Measurements from ENCODE around the gene GABRA5. TPM values are rescaled to one million over a fixed set of nuclear protein-coding genes. Genes with fewer than 3 reads are reported as not detected.

The GABRA5 gene
- total RNA-seq, 1 donor from 2014 or later: 0.54 TPM

- DNase-seq (ENCODE audit: low read depth, low spot score): no peak
These were observed 11.0 kb downstream of the GABRA5 start for GRCh38 chr15:26877831-26878230.

GRCh38 chr15:26879706-26880105, 12.8 kb downstream of the GABRA5 start:
- no peak overlapping the region for H3K4me3 Mint-ChIP-seq
- no peak for DNase-seq (ENCODE audit: low read depth, low spot score)
- H3K36me3 Mint-ChIP-seq (ENCODE audit: low read depth): no peaks in the 10 kb centered on the region
- H3K9me3 Mint-ChIP-seq: no peaks in the 10 kb centered on the region
- no peak overlapping the region for H3K27ac Mint-ChIP-seq (ENCODE audit: unreplicated experiment)
- no peaks in the 10 kb centered on the region for H3K27me3 Mint-ChIP-seq (ENCODE audit: low read depth)
- no peak for TF ChIP-seq CTCF (conservative IDR thresholded peaks at IDR 0.05)
- H3K4me1 Mint-ChIP-seq: no peaks in the 10 kb centered on the region

More at GRCh38 chr15:26877831-26878230, 11.0 kb downstream of the GABRA5 start:
- TF ChIP-seq CTCF (conservative IDR thresholded peaks at IDR 0.05): no peak
- H3K36me3 Mint-ChIP-seq (ENCODE audit: low read depth): no peaks in the 10 kb centered on the region
- no peak overlapping the region for H3K27ac Mint-ChIP-seq (ENCODE audit: unreplicated experiment)
- H3K9me3 Mint-ChIP-seq: no peaks in the 10 kb centered on the region
- no peaks in the 10 kb centered on the region for H3K4me1 Mint-ChIP-seq
- peaks cover 11% of the 10 kb centered on the region for H3K27me3 Mint-ChIP-seq (ENCODE audit: low read depth)
- no peak overlapping the region for H3K4me3 Mint-ChIP-seq

- Mint-ChIP-seq H3K9me3 (no peaks in the 10 kb centered on the region), H3K27ac (ENCODE audit: unreplicated experiment) (no peak overlapping the region), H3K4me1 (no peaks in the 10 kb centered on the region), H3K36me3 (ENCODE audit: low read depth) (no peaks in the 10 kb centered on the region), H3K4me3 (no peak overlapping the region), H3K27me3 (ENCODE audit: low read depth) (peaks cover 11% of the 10 kb centered on the region)
- no peak for TF ChIP-seq CTCF (conservative IDR thresholded peaks at IDR 0.05)
- no peak for DNase-seq (ENCODE audit: low read depth, low spot score)
These were observed 15.2 kb downstream of the GABRA5 start for GRCh38 chr15:26882112-26882511.

GRCh38 chr15:26882616-26883365, 15.9 kb downstream of the GABRA5 start:
- H3K27me3 Mint-ChIP-seq (ENCODE audit: low read depth): peaks cover 12% of the 10 kb centered on the region
- no peaks in the 10 kb centered on the region for H3K4me1 Mint-ChIP-seq
- no peaks in the 10 kb centered on the region for H3K36me3 Mint-ChIP-seq (ENCODE audit: low read depth)

GRCh38 chr15:26883466-26883865, 16.6 kb downstream of the GABRA5 start:
- no peaks in the 10 kb centered on the region for H3K9me3 Mint-ChIP-seq
- peaks cover 17% of the 10 kb centered on the region for H3K27me3 Mint-ChIP-seq (ENCODE audit: low read depth)
- no peak overlapping the region for H3K27ac Mint-ChIP-seq (ENCODE audit: unreplicated experiment)
- no peak for TF ChIP-seq CTCF (conservative IDR thresholded peaks at IDR 0.05)
- no peaks in the 10 kb centered on the region for H3K36me3 Mint-ChIP-seq (ENCODE audit: low read depth)
- H3K4me1 Mint-ChIP-seq: no peaks in the 10 kb centered on the region
- no peak for DNase-seq (ENCODE audit: low read depth, low spot score)
- H3K4me3 Mint-ChIP-seq: no peak overlapping the region

More at GRCh38 chr15:26882616-26883365, 15.9 kb downstream of the GABRA5 start:
- Mint-ChIP-seq H3K9me3 (no peaks in the 10 kb centered on the region), H3K27ac (ENCODE audit: unreplicated experiment) (no peak overlapping the region), H3K4me3 (no peak overlapping the region)
- no peak for DNase-seq (ENCODE audit: low read depth, low spot score)
- TF ChIP-seq CTCF (conservative IDR thresholded peaks at IDR 0.05): no peak

Measured in neural crest cell (in vitro differentiated cells).